ENCODE results near the gene C6orf15. TPM values are rescaled to one million over a fixed set of nuclear protein-coding genes. Genes with fewer than 3 reads are reported as not detected.
A peak's percentile ranks its signal among the peaks of the same experiment; 100 is the strongest.

C6orf15 gene
- total and polyA plus RNA-seq, 7 donors = not detected

- DNase-seq (no peak), ATAC-seq (peak in 2 of 4 donors; percentile 43)
- intact Hi-C loops (cut with DNase I) = no loop called here
- no peaks in the 10 kb centered on the region for H3K36me3 ChIP-seq (ENCODE audit: insufficient read depth in 1 of 2, low read depth in 1 of 2)
- H3K4me1 ChIP-seq = no peaks in the 10 kb centered on the region
- no peaks in the 10 kb centered on the region for H3K27me3 ChIP-seq (ENCODE audit: insufficient read depth in 3 of 3, low read length in 2 of 3)
- TF ChIP-seq CTCF (IDR thresholded peaks at IDR 0.05) = no peak
- H3K27ac ChIP-seq = no peak overlapping the region
- 16 to 34% (median 17%) methylated on average over 2 of the region's 2 CpGs for WGBS, 3 donors
- no peaks in the 10 kb centered on the region for H3K9me3 ChIP-seq
- H3K4me3 ChIP-seq = no peak overlapping the region
Measured at GRCh38 chr6:31065556-31065955, 46.8 kb downstream of the C6orf15 start.

GRCh38 chr6:31063906-31064435, 48.4 kb downstream of the C6orf15 start:
- no peaks in the 10 kb centered on the region for H3K36me3 ChIP-seq (ENCODE audit: insufficient read depth in 1 of 2, low read depth in 1 of 2)
- no peak for DNase-seq
- no peak for TF ChIP-seq CTCF (IDR thresholded peaks at IDR 0.05)
- H3K4me1 ChIP-seq = no peaks in the 10 kb centered on the region
- H3K27me3 ChIP-seq (ENCODE audit: insufficient read depth in 3 of 3, low read length in 2 of 3) = no peaks in the 10 kb centered on the region
- H3K9me3 ChIP-seq = no peaks in the 10 kb centered on the region
- no peak for ATAC-seq
- intact Hi-C loops (cut with DNase I) = loop anchor here in 1 of 2 donors (5.0 kb wide), 1 partner anchor 142 kb away; no protein-coding TSS in a partner anchor
- H3K4me3 ChIP-seq = no peak overlapping the region
- WGBS, 3 donors = 71 to 76% (median 72%) methylated on average over 7 of the region's 7 CpGs
- no peak overlapping the region for H3K27ac ChIP-seq

Other genes starting within 250 kb of the C6orf15 start
- gene DDR1, start 228.1 kb downstream of the C6orf15 start, total RNA-seq = 100 to 1,000 TPM in 1 of 4 donors, 10 to 100 TPM in 3; 26.3 to 129 (median 54.2) TPM
- 10 to 100 TPM in 2 of 3 donors, 1 to 10 TPM in 1; 2.2 to 10.8 (median 10.5) TPM for gene DDR1, start 228.1 kb downstream of the C6orf15 start, polyA plus RNA-seq
- gene GTF2H4, start 204.4 kb downstream of the C6orf15 start, total RNA-seq = 10 to 100 TPM; 13.3 to 21.3 (median 15.8) TPM
- 10 to 100 TPM; 18.9 to 30.8 (median 26.4) TPM for gene GTF2H4, start 204.4 kb downstream of the C6orf15 start, polyA plus RNA-seq
- gene VARS2, start 198.3 kb downstream of the C6orf15 start, total RNA-seq = 10 to 100 TPM; 25.8 to 36.6 (median 28.2) TPM
- 10 to 100 TPM; 11.4 to 22.6 (median 13.9) TPM for gene VARS2, start 198.3 kb downstream of the C6orf15 start, polyA plus RNA-seq
- not detected for gene SFTA2, start 180.4 kb downstream of the C6orf15 start, total RNA-seq
- under 1 TPM in 2 of 3 donors, not detected in 1; 0.13 to 0.14 TPM for gene SFTA2, start 180.4 kb downstream of the C6orf15 start, polyA plus RNA-seq
- gene MUCL3, start 171.6 kb downstream of the C6orf15 start, total RNA-seq = not detected
- not detected for gene MUCL3, start 171.6 kb downstream of the C6orf15 start, polyA plus RNA-seq
- not detected for gene MUC21, start 128.9 kb downstream of the C6orf15 start, total RNA-seq
- under 1 TPM; 0.01 to 0.07 (median 0.07) TPM for gene MUC21, start 128.9 kb downstream of the C6orf15 start, polyA plus RNA-seq
- gene MUC22, start 102.1 kb downstream of the C6orf15 start, total RNA-seq = under 1 TPM in 3 of 4 donors, not detected in 1; 0.08 to 0.09 (median 0.08) TPM
- gene MUC22, start 102.1 kb downstream of the C6orf15 start, polyA plus RNA-seq = under 1 TPM in 2 of 3 donors, not detected in 1; 0.04 to 0.38 TPM
- gene PSORS1C1, start 2.2 kb upstream of the C6orf15 start, total RNA-seq = under 1 TPM; 0.06 to 0.47 (median 0.07) TPM
- gene PSORS1C1, start 2.2 kb upstream of the C6orf15 start, polyA plus RNA-seq = under 1 TPM in 2 of 3 donors, not detected in 1; 0.03 to 0.17 TPM
- gene CDSN, start 7.9 kb upstream of the C6orf15 start, total RNA-seq = not detected
- gene CDSN, start 7.9 kb upstream of the C6orf15 start, polyA plus RNA-seq = not detected
- not detected for gene PSORS1C2, start 26.5 kb upstream of the C6orf15 start, total RNA-seq
- gene PSORS1C2, start 26.5 kb upstream of the C6orf15 start, polyA plus RNA-seq = not detected
- gene CCHCR1, start 45.2 kb upstream of the C6orf15 start, total RNA-seq = 10 to 100 TPM; 10.3 to 15.2 (median 12.9) TPM
- gene CCHCR1, start 45.2 kb upstream of the C6orf15 start, polyA plus RNA-seq = 1 to 10 TPM; 7.4 to 9.7 (median 8.3) TPM
- gene TCF19, start 46.0 kb upstream of the C6orf15 start, total RNA-seq = 1 to 10 TPM; 1.8 to 2.3 (median 2.0) TPM
- 1 to 10 TPM; 1.4 to 4.8 (median 1.8) TPM for gene TCF19, start 46.0 kb upstream of the C6orf15 start, polyA plus RNA-seq
- under 1 TPM in 3 of 4 donors, not detected in 1; 0.22 to 0.34 (median 0.23) TPM for gene POU5F1, start 58.1 kb upstream of the C6orf15 start, total RNA-seq
- gene POU5F1, start 58.1 kb upstream of the C6orf15 start, polyA plus RNA-seq = under 1 TPM; 0.27 to 0.89 (median 0.52) TPM
- 100 to 1,000 TPM in 3 of 4 donors, 10 to 100 TPM in 1; 99.5 to 131 (median 116) TPM for gene HLA-C, start 159.5 kb upstream of the C6orf15 start, total RNA-seq
- gene HLA-C, start 159.5 kb upstream of the C6orf15 start, polyA plus RNA-seq = 100 to 1,000 TPM in 1 of 3 donors, 10 to 100 TPM in 2; 62.5 to 143 (median 80.1) TPM
- 100 to 1,000 TPM; 185 to 402 (median 277) TPM for gene HLA-B, start 244.6 kb upstream of the C6orf15 start, total RNA-seq
- 100 to 1,000 TPM; 138 to 237 (median 218) TPM for gene HLA-B, start 244.6 kb upstream of the C6orf15 start, polyA plus RNA-seq

All from psoas muscle (tissue), 8 donors.